NCI-H1417 treated with DMSO at 0.1 percent for 48 hours (cell line): ENCODE results near the gene TSHZ3.

Experiments
- DNase-seq: peaks from one replicate; lab custom pipeline; 2025; lab: John Stamatoyannopoulos, UW

TSHZ3 gene

GRCh38 chr19:31261019-31261602 is 88.1 kb downstream of the TSHZ3 start:
- no peak for DNase-seq

GRCh38 chr19:31260171-31260933 is 88.9 kb downstream of the TSHZ3 start:
- DNase-seq: no peak

- no peak for DNase-seq
These were observed 90.8 kb downstream of the TSHZ3 start for GRCh38 chr19:31258211-31259052.

GRCh38 chr19:31257426-31258130 is 91.7 kb downstream of the TSHZ3 start:
- DNase-seq: no peak

GRCh38 chr19:31257025-31257424 is 92.2 kb downstream of the TSHZ3 start:
- DNase-seq: no peak

GRCh38 chr19:31256593-31256960 is 92.7 kb downstream of the TSHZ3 start:
- no peak for DNase-seq

GRCh38 chr19:31255831-31256592 is 93.2 kb downstream of the TSHZ3 start:
- no peak for DNase-seq

GRCh38 chr19:31255174-31255799 is 93.9 kb downstream of the TSHZ3 start:
- no peak for DNase-seq

GRCh38 chr19:31254611-31255010 is 94.6 kb downstream of the TSHZ3 start:
- no peak for DNase-seq

- no peak for DNase-seq
These were observed 95.1 kb downstream of the TSHZ3 start for GRCh38 chr19:31254180-31254551.

GRCh38 chr19:31253526-31254179 is 95.6 kb downstream of the TSHZ3 start:
- no peak for DNase-seq

GRCh38 chr19:31252441-31252840 is 96.8 kb downstream of the TSHZ3 start:
- no peak for DNase-seq

- no peak for DNase-seq
These were observed 100.0 kb downstream of the TSHZ3 start for GRCh38 chr19:31249217-31249616.

GRCh38 chr19:31235806-31236205 is 113.4 kb downstream of the TSHZ3 start:
- no peak for DNase-seq

- DNase-seq: no peak
These were observed 115.9 kb downstream of the TSHZ3 start for GRCh38 chr19:31233295-31233800.

GRCh38 chr19:31232871-31233270 is 116.4 kb downstream of the TSHZ3 start:
- no peak for DNase-seq

GRCh38 chr19:31232180-31232579 is 117.1 kb downstream of the TSHZ3 start:
- DNase-seq: no peak

GRCh38 chr19:31231237-31231636 is 118.0 kb downstream of the TSHZ3 start:
- no peak for DNase-seq

- no peak for DNase-seq
These were observed 122.9 kb downstream of the TSHZ3 start for GRCh38 chr19:31226151-31226935.
